Fibroblast of villous mesenchyme (primary cell): ENCODE data around the gene EPB41L3. TPM values are rescaled to one million over a fixed set of nuclear protein-coding genes. Genes with fewer than 3 reads are reported as not detected.

Source experiments
- DNase-seq: peaks from one replicate; pipeline ENCODE4 v3.0.0-alpha.2; 2010; ENCODE audit warnings: low read depth
- H3K4me3 ChIP-seq: 2 replicates; pipeline ENCODE4 v1.5.1; 2011; ENCODE audit warnings: low read depth, mild to moderate bottlenecking, low read length
- total RNA-seq: library from RNA; depleted of rRNA; stranded (reverse); fragments of >200 nt; gene quantifications from 2 replicates; pipeline ENCODE4 v1.2.3, GENCODE V29; 2012
- TF ChIP-seq, protein P1 (sequence below): IDR thresholded peaks from 2 replicates; pipeline ENCODE4 v1.5.1; 2012; ENCODE audit warnings: low read depth, mild to moderate bottlenecking, low read length; ENCODE audit not compliant: insufficient read depth

Gene EPB41L3
- total RNA-seq, 1 donor = 0.43 TPM

DNA sequence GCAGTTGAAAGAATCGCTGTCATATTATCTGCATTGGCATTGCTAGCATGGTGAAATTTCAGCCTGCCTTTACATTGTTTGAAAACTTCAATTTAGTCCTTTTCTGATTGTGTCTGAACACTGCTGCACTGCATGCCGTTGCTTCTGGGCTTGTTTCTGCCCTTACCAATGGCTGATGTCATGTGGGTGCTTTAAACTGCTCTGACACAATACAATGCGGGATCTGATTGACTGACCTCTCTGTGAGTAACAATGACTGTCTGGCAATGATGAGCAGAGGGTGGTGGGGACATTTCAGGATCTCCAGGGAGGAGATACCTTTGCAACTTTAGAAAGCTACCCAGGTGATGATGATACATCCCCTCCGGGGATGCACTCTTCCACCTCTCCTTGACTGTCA lies 128.8 kb downstream of the EPB41L3 start:
- TF ChIP-seq, protein P1, sequence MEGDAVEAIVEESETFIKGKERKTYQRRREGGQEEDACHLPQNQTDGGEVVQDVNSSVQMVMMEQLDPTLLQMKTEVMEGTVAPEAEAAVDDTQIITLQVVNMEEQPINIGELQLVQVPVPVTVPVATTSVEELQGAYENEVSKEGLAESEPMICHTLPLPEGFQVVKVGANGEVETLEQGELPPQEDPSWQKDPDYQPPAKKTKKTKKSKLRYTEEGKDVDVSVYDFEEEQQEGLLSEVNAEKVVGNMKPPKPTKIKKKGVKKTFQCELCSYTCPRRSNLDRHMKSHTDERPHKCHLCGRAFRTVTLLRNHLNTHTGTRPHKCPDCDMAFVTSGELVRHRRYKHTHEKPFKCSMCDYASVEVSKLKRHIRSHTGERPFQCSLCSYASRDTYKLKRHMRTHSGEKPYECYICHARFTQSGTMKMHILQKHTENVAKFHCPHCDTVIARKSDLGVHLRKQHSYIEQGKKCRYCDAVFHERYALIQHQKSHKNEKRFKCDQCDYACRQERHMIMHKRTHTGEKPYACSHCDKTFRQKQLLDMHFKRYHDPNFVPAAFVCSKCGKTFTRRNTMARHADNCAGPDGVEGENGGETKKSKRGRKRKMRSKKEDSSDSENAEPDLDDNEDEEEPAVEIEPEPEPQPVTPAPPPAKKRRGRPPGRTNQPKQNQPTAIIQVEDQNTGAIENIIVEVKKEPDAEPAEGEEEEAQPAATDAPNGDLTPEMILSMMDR = no peak

DNA sequence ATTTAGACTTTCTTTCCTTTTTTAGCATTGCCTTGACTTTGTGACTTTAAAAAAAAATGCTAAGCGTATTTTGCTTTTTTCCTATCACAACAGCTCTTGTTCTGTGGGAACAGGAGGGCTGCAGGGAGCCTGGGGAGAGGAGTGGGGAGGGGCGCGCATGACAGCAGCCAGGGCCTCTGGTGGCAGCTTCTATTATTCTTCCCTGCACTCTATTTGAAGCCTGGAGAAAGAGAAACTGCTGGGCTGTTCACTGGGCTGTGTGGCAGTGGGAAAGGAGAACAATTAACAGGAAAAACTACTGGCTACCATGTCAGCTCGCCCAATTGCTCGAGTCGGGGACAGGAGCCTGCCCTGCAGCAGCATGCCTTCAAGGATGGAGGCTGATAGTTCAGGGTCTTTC lies 129.3 kb downstream of the EPB41L3 start:
- TF ChIP-seq, protein P1 = no peak
- DNase-seq = no peak
- no peak overlapping the region for H3K4me3 ChIP-seq

More for the DNA sequence above, 128.8 kb downstream of the EPB41L3 start:
- no peak overlapping the region for H3K4me3 ChIP-seq
- no peak for DNase-seq

DNA sequence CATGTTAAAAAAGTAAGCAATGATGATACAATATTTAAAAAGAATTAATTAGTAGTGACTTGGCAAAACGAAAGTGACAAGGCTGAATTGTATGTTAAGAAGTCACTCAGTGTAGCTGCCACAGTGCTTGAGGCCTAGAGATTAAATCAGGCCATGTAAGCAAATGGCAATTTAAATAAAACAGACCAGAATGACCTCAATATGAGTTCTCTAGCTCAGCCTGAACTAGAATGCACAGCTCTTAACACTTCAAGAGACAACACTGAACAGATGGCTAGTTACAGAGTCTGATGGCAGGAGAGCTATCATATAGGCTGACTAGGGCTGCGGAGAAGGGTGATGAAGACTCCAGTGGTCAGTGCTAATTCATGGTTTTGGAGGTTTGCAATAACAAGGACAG lies 130.3 kb downstream of the EPB41L3 start:
- TF ChIP-seq, protein P1 = no peak
- DNase-seq = no peak
- no peak overlapping the region for H3K4me3 ChIP-seq

DNA sequence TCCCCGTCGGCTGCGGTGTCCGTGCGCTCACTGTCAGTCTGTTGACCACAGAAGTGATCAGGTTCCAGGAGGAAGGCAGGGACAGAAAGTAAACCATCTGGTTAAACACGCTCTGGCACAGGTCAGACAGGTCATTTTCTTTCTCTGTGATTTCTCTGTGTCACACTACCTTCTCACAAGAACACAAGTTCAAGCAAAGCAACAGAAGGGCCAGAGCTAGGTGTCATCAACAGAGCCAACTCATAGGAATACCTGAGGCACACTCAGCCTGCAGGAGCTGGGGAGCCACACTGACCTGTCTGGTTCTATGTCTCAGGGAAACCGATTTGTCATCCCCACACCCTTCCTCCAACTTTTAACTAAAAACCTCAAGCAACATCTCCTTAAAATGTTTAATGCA lies 133.2 kb downstream of the EPB41L3 start:
- TF ChIP-seq, protein P1 = no peak
- no peak for DNase-seq
- H3K4me3 ChIP-seq = no peak overlapping the region

DNA sequence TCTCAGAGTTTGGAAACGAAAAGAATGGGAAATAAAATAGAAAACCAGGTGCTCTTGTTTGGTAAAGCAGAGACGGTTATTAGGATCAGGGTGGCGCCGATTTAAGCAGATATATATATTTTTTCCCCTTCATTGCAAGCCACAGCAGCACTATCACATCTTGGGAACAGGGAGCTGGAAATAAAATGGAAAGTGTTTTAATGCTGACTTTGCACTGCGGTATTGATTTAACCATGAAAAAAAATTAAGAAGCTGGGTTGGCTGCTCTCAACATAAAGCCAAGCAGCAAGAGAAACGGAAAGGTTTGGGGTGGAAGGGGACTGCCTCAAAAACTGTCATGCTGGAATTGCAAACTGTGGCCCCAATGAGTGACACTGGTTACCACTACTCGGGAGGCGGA lies 145.5 kb downstream of the EPB41L3 start:
- TF ChIP-seq, protein P1 = no peak
- no peak overlapping the region for H3K4me3 ChIP-seq
- DNase-seq = no peak

DNA sequence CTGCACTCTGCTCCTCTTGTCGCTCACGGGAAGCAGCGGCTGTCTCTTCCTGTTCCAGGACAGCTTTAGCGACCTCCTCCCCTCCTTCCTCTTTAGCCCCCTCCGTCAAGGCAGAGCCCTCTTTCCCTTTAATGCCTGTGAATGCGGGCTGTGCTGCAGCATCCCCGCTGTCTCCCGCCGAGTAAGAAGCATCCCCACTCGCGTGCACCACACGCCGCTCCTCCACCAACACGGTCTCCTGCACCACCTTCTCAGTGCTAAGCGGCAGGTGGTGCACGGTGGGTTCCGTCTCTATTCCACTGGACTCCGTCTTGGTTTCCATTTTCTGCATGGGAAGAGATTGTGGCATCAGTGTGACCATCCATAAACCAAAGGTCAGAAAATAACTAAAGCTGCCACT lies 146.7 kb downstream of the EPB41L3 start:
- no peak for DNase-seq
- no peak overlapping the region for H3K4me3 ChIP-seq
- TF ChIP-seq, protein P1 = no peak

DNA sequence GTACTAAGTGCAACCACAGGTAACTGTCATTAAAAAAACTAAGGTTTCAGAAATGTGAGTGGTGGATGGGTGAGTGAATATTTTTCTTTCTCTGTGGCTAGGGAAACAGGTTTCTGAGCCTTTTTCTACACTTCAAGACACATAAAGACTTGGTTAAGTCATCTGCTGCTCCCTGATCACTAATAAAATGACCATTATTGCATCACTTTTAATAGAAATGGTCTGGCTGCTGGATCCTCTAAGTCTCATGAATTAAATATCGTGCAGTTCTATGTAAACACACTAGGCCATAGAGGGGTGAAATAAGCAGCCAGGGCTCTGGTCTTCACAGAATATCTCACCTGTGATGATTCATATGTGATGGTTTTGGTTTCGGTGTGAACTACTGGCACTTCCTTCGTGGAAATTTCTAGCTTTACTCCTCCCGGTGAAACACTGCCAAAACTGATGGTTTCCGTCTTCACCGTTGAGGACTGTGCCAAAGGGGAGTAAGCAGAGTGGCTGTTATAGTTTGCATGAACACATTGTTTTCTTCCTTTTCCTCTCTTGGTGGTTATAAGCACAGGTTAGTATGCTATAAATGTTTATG lies 147.8 kb downstream of the EPB41L3 start:
- H3K4me3 ChIP-seq = no peak overlapping the region
- no peak for DNase-seq
- TF ChIP-seq, protein P1 = no peak
